Measurements from ENCODE around the gene PRKCZ.
A peak's percentile ranks its signal among the peaks of the same experiment; 100 is the strongest.
"Not testable (repeated sequence)": the region's sequence is repeated elsewhere in the genome, so short reads cannot be mapped to it uniquely, and the experiment has no call there.

PRKCZ gene

DNA sequence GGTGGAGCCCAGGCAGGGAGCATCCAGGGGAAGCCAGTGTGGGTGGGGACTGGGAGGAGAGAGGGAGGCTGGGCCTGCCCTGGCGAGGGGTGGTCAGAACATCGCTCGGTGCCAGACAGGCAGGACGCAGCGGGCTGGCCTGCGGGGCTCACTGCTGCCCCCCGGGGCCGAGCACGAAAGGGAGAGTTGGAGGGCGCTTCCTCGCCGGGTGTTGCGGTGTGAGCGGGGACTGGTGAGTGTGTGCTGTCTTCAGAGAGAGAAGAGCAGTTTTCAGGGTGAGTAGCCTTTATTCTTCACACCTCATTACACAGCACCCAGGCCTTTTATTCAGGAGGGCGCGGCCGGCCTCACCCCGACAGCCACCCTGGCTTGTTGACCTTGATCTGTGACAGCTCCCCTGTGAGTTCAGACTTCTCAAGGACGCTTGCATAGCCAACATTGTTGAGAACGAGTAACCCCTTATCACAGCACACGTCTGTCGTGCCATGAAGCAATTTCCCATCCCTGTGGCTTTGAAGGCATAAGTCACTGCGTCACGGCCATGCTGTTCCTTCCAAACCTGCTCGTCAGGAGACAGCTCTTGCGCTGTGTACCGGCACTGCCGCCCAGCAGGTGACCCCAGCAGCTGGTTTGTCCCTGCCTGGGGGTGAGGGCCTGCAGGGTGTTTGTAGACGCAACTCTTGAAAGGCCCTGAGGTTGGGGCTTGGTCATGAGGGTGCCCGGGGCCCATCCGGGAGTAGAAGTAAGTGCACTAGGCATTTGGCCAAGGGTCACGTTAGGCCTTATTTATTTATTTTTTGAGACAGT lies 54.6 kb downstream of the PRKCZ start:
- DNase-seq, result peak; percentile 70

DNA sequence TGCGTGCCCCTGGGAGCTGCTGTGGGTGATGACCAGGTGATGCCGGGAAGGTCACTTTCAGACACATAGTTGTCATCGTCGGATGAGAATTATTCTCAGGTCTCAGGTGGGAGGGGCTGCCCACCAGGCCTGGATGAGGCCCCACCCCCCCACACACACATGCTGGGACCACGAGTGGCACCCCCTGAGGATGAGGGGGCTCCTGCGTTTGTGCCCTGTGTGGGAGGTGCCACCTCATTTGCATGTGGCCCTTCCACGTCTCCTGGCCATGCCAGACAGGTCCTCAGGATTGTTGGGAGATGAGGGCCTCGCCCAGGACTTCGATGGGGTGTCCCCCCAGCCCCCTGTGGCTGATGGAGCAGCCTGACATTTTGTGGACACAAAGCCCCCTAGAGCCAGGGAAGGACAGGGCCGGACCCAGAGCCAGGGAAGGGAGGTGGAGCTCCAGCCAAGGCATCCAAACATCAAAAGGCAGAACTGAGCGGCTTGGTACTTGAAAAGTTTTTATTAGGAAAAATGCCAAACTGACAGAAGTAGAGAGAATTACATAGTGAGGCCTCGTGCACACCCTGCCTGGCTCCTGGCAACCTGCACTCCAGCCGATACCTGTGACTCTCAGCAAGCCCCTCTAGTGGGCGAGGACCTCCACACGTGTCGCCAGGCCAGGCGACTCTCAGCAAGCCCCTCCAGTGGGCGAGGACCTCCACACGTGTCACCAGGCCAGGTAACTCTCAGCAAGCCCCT lies 55.7 kb downstream of the PRKCZ start:
- no peak for DNase-seq

DNA sequence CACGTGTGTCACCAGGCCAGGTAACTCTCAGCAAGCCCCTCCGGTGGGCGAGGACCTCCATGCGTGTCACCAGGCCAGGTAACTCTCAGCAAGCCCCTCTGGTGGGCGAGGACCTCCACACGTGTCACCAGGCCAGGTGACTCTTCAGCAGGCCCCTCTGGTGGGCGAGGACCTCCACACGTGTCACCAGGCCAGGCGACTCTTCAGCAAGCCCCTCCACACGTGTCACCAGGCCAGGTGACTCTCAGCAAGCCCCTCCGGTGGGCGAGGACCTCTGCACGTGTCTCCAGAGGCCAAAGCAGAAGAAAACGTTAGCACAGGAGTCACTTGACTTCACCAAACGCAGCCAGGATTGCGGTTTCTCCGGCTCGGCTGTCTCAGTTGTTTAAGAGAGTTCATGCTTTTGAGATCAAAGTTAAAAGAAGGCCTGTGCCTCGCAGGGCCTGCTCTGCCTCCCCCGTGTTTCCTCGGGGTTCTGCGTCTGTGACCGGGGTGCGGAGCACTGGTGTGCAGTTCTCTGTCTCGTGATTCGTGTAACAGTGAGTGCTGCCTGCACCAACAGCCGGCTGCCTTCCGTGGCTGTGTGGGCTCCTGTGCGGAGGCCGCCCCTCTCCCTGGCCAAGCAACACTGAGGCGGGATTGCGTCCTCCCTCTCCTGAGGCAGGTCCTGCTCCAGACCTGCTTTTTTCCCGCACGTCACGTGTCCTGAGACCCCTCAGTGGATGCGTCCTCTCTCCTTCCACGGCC lies 56.6 kb downstream of the PRKCZ start:
- no peak for DNase-seq

DNA sequence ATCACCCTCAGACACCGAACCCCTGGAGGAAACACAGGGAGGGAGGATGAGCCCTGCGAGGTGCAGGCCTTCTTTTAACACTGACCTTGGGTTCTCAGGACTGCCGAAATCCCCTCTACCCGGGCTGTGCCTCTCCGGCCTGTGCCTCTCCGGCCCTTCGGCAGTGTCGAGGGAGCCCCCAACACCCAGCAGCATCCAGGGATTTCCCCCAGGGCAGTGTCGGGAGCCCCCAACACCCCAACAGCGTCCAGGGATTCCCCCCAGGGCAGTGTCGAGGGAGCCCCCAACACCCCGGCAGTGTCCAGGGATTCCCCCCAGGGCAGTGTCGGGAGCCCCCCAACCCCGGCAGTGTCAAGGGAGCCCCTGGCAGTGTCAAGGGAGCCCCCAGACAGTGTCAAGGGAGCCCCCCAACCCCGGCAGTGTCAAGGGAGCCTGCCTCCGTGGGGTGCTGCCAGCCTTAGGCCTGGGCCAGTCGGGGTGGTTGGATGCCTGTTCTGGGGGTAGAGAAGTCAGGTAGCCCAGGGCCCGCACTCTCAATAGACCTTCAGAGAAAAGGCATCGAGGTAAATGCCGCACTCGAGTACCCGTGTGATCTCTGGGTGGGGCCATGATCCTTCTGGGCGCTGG lies 57.5 kb downstream of the PRKCZ start:
- DNase-seq, result no peak

DNA sequence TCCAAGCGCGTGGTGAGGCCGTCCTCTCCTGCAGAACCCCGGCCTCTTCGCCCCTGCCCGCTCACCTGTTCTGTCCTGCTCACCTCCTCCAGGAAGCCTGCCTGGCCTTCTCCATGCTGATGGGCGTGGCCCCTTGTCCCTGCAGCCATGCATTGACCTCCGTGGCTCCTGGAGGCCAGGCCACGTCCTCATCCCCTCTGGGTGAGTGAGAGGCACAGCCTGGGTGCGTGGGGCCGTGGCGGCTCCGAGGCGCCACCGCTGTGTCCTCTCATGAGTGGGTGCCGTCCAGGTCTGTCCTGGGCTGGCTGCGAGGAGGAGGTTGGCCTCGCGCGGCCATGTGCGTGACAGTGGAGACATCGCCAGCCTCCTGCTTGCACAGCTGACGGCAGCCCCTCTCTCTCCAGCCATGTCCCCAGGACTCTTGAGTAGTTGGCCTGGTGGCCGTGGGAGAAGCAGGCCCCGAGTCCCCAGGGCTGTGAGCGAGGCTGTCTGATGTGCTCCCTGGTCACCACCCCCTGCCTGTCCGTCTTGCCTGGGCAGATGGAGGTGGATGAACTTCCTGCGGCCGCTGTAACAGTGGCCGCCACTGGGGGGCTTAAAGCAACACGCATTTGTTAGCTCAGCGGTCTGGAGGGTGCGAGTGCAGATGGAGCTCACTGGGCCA lies 58.1 kb downstream of the PRKCZ start:
- peak; percentile 92 for DNase-seq

DNA sequence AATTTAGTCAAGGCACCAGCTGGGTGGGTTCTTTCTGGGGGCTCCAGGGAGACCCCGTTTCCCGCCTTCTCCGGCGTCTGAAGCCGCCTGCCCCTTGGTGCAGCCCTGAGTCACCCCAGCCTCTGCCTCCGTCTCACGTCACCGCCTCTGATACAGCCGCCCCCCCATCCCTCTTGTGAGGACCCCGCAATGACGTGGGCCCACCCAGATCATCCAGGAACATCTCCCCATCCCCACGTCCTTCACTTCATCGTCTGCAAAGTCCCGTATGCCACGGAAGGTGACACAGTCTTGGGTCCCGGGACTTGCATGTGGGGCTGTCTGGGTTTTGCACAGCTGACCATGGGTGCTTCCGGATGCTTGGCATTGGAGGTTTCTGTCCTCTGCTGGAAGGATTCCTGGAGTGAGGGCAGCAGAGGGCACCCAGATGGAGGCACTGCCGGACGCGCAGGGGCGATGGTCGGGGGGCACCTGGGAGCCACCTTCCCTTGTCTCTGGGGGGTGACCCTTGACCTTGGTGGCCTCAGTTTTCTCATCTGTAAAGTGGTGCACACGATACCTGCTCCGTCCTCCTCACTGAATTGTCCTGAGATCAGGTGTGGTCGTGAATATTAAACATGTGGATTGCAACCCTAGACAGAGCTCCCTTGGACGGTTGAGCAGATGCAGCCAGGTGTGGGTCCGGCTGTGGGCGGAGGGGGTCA lies 58.8 kb downstream of the PRKCZ start:
- DNase-seq, result no peak

DNA sequence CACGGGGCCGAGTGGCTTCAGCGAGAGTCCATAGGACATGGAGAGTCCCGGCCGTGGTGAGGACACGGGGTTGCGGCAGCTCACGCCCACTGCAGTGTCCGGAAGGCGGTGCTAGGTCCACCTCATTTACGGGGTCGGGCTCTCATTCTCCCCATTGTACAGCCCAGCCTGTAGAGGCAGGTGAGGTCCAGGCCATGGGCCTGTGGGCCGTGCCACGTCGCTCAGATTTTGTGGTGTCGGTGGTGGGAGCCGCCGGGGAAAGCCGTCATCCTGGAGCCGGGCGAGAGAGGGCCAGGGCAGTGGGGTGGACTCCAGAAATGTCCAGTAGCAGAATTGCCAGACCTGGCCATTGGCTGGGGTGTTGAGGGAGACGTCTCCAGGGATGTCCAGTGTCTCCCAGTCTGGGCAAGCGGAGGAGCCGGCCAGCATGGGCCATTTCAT lies 59.4 kb downstream of the PRKCZ start:
- DNase-seq, result no peak

DNA sequence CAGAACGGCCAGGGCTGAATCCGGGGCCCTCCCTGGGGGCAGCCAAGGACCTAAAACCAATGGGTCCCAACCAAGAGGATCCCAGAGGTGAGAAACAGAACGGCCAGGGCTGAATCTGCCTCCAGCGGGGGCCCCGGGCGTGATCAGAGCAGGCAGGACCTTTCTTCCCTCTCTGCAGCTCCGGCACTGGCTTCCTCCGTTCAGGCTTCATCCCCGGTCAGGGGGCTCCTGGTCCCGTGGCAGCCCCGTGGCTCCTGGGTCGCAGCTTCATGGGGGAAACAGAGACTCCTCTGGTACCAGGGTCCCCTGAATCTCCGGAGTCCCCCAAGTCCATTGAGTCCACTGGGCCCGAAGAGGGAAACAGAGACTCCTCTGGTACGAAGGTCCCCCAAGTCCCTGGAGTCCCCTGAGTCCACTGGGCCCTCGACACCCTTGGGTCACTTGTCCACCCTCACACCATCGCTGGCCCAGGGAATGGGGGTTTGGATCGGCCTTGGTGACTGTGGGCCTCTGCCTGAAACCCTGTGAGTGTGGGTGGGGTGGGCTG lies 60.1 kb downstream of the PRKCZ start:
- no peak for DNase-seq

DNA sequence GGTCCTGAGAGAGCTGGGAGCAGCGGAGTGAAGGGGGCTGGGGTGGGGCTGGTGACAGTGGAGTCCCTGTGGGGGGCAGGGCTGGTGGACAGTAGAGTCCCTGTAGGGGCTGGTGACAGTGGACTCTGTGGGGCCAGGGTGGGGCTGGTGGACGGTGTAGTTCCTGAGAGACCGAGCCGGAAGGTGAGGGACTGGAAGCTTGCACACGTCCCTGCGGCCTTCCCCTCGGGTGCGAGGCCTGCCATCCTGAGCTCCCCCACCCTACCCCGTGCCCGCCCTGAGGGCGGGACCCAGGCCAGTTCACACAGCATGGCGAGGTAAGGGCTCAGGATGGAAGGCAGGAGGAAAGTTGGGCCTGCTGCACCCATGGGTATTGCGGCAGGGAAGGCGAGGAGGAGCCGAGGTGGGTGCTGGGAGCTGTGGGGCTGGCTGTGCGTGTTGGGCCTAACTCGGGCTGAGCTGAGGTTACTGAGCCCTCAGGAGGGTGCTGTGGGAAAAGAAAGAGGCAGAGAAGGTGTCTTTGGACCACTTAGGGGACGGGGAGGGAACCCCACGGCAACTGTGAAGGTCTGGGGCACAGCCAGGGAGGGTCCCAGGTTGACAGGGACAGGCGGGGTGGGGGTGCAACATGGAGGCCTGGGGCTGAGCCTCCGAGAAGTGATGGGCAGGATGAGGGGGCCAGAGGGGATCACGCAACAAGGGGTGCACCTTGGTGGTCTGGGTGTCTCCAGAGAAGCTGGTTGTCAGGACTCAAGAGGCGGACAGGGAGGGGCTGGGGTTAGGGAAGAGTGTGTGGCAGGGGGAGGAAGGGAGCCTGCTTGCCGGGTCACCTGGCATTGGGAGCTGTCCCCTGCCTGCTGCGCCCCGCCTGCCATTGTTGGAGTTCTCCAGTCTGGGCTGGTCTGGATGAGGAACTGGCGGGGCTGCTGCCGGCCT lies 60.8 kb downstream of the PRKCZ start:
- DNase-seq, result no peak

DNA sequence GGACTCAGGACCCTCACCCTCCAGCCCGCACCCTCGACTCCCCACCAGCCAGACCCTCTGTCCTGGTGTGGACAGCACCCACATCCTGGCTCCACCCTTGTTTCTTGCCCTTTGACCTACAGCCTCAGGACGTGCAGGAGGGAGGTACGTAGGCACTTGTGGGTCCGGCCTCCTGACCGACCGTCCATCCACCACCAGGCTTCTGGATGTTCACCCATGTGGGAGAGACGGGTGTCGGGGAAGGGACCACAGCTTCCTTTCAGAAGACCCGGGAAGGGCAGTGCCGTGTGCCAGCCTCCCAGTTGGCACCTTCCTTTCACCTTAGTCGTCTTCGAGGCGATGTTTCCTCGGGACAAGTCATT lies 61.4 kb downstream of the PRKCZ start:
- no peak for DNase-seq

DNA sequence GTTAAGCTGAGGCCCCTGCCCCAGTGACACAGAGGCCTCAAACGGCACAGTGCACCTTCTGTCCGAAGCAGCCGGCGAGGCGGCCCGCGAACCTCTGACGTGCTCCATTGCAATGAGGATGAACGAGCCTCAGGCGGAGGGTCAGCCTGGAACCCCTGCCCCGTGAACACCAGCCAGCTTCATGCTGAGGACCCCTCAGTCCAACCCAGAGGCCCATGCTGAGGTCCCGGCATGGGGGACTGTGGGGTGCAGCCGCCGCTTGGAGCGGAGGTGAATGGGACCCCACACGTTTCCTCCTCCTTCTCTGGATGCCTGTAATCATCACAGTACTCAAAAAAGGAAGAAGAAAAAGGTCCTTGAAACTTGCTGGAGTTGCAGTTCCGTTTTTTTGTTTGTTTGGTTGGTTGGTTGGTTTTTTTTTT lies 62.1 kb downstream of the PRKCZ start:
- DNase-seq, result no peak

DNA sequence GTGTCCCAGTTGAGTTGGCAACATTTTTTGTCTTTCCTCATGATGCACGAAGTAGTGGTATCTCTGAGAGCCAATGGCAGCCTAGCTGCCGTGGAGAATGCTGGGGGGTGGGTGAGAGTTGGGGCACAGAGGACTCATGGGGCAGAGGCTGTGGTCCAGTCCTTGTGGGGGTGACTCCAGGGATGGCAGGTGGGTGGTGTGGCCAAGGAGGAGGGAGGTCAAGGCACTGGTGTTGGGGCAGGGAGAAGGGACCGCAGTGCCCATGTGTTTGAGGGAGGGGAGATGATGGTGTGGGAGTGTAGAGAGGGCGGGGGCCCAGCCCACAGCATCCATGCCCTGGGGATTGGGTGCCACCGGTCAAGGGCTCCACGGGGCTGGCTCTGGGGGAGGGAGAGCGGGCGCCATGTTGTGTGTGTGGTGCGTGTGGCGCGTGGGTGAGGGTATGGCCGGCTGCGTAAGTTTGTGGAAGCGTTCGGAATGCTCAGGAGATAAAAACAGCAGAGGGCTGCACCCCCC lies 63.5 kb downstream of the PRKCZ start:
- no peak for DNase-seq

DNA sequence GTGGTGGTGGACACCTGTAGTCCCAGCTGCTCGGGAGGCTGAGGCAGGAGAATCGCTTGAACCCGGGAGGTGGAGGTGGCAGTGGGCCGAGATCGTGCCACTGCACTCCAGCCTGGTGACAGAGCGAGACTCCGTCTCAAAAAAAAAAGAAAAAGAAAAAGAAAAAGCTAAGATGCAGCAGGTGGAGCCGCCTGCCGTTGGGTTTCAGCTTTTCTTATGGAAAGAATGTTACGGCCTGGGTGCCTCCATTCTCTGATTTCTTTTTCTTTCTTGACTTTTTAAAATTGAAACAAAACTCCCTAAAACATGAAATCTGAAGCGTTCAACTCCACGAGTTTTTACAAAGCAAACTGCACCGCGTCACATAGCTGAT lies 64.4 kb downstream of the PRKCZ start:
- not testable (repeated sequence) for DNase-seq

DNA sequence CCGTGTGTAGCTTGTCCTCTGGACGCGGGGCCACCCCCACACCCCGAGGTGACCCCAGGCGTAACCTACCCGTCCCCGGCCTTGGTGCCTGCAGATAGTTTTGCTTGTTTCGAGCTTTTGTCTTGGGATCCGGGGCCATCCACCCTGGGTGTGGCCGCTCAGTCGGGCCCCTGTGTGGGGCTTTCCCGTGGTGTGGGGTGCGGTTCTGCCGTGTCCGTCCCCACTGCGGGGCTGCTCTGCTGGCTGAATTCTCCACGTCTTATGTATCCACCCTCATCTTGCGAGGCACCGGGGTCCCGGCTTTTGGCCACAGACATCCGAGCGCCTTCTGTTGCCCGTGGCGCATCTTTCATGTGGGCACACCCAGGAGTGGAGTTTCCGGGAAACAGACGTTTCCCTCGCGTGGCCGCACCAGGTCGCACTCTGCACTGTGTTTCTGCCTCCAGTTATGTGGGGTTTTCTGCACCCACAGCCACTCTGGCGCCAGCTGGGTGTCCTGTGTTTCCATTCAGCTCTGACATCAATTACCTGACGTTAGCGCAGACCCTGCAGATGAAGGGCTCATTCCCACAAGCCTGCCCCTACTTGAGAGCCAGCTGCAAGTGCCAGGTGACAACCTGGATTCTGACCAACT lies 64.9 kb downstream of the PRKCZ start:
- DNase-seq, result no peak

DNA sequence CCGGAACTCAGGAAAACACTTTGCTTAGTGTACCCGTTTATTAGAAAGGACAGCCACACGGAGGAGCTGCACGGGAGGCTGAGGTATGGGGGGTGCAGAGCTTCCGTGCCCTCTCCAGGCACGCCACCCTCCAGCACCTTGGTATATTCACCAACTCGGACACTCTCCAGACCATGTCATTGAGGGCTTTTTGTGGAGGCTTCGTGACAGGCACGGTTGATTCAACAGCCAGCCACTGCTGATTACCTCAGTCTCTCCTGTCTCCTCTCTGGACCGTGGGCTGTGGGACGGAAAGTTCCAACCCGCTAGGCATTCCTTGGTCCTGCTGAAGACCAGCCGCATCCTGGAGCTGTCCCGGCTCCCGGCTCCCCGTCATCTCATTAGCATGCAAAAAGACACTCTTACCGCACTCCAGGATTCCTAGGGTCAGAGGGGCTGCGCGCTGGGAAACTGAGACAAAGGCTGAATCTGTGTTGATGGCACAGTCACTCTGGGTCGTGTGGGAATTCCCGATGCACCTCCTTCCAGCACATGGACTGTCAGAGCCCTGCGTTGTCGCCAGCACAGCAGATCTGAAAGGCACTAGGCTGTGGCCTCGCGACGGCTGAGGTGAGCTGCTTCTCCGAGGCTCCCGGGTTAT lies 65.6 kb downstream of the PRKCZ start:
- peak; percentile 87 for DNase-seq

DNA sequence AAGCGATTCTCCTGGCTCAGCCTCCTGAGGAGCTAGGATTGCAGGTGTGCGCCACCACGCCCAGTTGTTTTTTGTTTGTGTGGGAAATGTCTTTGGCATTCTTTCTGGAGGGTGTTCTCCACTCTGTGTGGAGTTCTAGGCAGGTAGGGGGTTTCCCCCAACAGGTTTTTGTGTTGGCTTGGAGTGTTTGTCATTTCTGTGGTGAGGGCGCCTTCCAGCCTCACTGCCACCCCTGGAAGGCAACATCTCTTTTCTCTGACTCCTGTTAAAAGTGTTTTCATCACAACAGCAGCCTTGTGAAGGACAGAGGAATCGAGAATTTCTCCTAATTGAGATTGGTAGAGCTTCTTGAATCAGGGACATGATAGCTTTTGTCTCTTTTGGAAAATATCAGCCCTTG lies 69.7 kb downstream of the PRKCZ start:
- no peak for DNase-seq

DNA sequence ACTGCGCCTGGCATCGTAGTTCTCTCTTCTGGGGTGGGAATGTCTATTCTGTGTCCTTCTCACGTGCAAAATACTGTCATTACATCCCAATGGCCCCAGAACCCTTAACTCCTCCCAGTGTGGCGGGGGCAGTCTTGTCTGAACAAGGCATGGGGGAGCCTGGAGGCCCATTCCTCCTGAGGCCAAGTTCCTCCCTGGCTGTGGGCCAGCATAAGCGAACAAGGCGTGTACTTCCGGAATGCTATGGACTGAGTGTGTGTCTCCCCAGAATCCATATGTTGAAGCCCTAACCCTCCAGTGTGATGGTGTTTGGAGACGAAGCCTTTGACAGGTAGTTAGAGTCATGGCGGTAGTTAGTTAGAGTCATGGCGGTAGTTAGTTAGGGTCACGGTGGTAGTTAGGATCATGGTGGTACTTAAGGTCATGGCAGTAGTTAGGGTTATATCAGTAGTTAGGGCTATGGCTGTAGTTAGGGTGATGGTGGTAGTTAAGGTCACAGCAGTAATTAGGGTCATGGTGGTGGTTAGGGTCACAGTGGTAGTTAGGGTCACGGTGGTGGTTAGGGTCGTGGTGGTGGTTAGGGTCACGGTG lies 71.0 kb downstream of the PRKCZ start:
- no peak for DNase-seq

DNA sequence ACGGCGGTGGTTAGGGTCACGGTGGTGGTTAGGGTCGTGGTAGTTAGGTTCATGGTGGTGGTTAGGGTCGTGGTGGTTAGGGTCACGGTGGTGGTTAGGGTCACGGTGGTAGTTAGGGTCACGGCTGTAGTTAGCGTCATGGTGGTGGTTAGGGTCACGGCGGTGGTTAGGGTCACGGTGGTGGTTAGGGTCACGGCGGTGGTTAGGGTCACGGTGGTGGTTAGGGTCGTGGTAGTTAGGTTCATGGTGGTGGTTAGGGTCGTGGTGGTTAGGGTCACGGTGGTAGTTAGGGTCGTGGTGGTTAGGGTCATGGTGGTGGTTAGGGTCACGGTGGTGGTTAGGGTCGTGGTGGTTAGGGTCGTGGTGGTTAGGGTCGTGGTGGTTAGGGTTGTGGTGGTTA lies 71.6 kb downstream of the PRKCZ start:
- not testable (repeated sequence) for DNase-seq

Measured in islet precursor cell (in vitro differentiated cells).